SIG-M5 (cell line): ENCODE results near the gene PPM1H.
"Not testable (repeated sequence)": the region's sequence is repeated elsewhere in the genome, so short reads cannot be mapped to it uniquely, and the experiment has no call there.

Experiments
- DNase-seq: peaks from one replicate; lab custom pipeline; 2025; lab: John Stamatoyannopoulos, UW

The PPM1H gene

GRCh38 chr12:62947364-62947763 lies 12.4 kb upstream of the PPM1H start:
- DNase-seq = no peak

- no peak for DNase-seq
Measured at GRCh38 chr12:62943779-62944395, 8.9 kb upstream of the PPM1H start.

- not testable (repeated sequence) for DNase-seq
Measured at GRCh38 chr12:62942316-62942715, 7.4 kb upstream of the PPM1H start.

GRCh38 chr12:62934239-62934798 lies 631 bp downstream of the PPM1H start:
- DNase-seq = no peak

GRCh38 chr12:62933602-62934238 lies 1.2 kb downstream of the PPM1H start:
- DNase-seq = no peak

- DNase-seq = no peak
Measured at GRCh38 chr12:62933220-62933601, 1.7 kb downstream of the PPM1H start.

GRCh38 chr12:62931477-62931876 lies 3.5 kb downstream of the PPM1H start:
- DNase-seq = no peak

- no peak for DNase-seq
Measured at GRCh38 chr12:62930546-62931425, 4.2 kb downstream of the PPM1H start.

GRCh38 chr12:62928632-62929031 lies 6.3 kb downstream of the PPM1H start:
- no peak for DNase-seq

- no peak for DNase-seq
Measured at GRCh38 chr12:62925680-62926079, 9.3 kb downstream of the PPM1H start.

- DNase-seq = no peak
Measured at GRCh38 chr12:62924084-62924483, 10.9 kb downstream of the PPM1H start.

- DNase-seq = no peak
Measured at GRCh38 chr12:62922539-62922938, 12.4 kb downstream of the PPM1H start.

GRCh38 chr12:62919838-62920237 lies 15.1 kb downstream of the PPM1H start:
- DNase-seq = no peak

- DNase-seq = no peak
Measured at GRCh38 chr12:62917926-62918325, 17.0 kb downstream of the PPM1H start.

- DNase-seq = no peak
Measured at GRCh38 chr12:62916632-62917425, 18.1 kb downstream of the PPM1H start.

GRCh38 chr12:62915204-62915529 lies 19.8 kb downstream of the PPM1H start:
- DNase-seq = no peak

GRCh38 chr12:62914443-62915203 lies 20.3 kb downstream of the PPM1H start:
- no peak for DNase-seq

- no peak for DNase-seq
Measured at GRCh38 chr12:62913380-62913779, 21.6 kb downstream of the PPM1H start.

GRCh38 chr12:62912644-62913043 lies 22.3 kb downstream of the PPM1H start:
- no peak for DNase-seq

- DNase-seq = no peak
Measured at GRCh38 chr12:62911286-62911685, 23.7 kb downstream of the PPM1H start.

- no peak for DNase-seq
Measured at GRCh38 chr12:62910549-62911169, 24.3 kb downstream of the PPM1H start.
